GM20000 (cell line): ENCODE data around the gene TTLL5.

Experiments used
- DNase-seq: peaks from one replicate; pipeline ENCODE4 v3.0.0; 2012; ENCODE audit warnings: low spot score
- CTCF ChIP-seq: IDR thresholded peaks from 2 replicates; pipeline ENCODE4 v1.5.1; 2012; ENCODE audit warnings: mild to moderate bottlenecking, control low read depth; ENCODE audit errors: extremely low read depth, missing control alignments

Gene TTLL5

GRCh38 chr14:75649337-75649736 lies 11.7 kb upstream of the TTLL5 start:
- no peak for TF ChIP-seq CTCF
- DNase-seq = no peak

- DNase-seq = no peak
- no peak for TF ChIP-seq CTCF
Measured at GRCh38 chr14:75649773-75650172, 11.3 kb upstream of the TTLL5 start.

- no peak for DNase-seq
- TF ChIP-seq CTCF = no peak
Measured at GRCh38 chr14:75650253-75651058, 10.6 kb upstream of the TTLL5 start.

- no peak for DNase-seq
- TF ChIP-seq CTCF = no peak
Measured at GRCh38 chr14:75653563-75653962, 7.5 kb upstream of the TTLL5 start.

GRCh38 chr14:75654127-75654732 lies 6.8 kb upstream of the TTLL5 start:
- peak; percentile 95 for TF ChIP-seq CTCF
- peak; percentile 79 for DNase-seq

GRCh38 chr14:75655235-75655634 lies 5.8 kb upstream of the TTLL5 start:
- TF ChIP-seq CTCF = no peak
- no peak for DNase-seq

- no peak for DNase-seq
- TF ChIP-seq CTCF = no peak
Measured at GRCh38 chr14:75657331-75657730, 3.7 kb upstream of the TTLL5 start.
